Raji (cell line): ENCODE results near the gene MITD1.

Source experiments
- POLR2A ChIP-seq: IDR thresholded peaks from 2 replicates; pipeline ENCODE4 v1.6.1; 2011; ENCODE audit warnings: low read depth, low read length, control low read depth; ENCODE audit not compliant: insufficient read depth

The MITD1 gene

DNA sequence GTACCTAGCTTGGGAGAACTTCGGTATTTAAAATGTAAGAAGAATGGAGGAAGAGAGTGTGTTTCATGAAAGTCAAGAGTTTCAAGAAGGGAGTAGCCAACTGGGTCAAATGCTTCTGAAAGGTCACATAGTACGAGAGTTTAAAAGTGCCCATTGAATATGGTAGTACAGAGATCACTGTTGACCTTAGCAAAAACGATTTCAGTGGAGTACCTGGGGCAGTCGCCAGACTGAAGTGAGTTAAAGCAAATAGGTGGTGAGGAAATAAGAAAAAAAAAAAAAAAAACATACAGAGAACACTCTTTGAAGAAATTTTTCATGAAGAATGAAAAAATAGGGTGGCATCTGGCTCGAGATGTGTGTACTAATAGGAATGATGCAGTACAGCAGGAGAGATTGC is 14.6 kb downstream of the MITD1 start:
- no peak for TF ChIP-seq POLR2A

DNA sequence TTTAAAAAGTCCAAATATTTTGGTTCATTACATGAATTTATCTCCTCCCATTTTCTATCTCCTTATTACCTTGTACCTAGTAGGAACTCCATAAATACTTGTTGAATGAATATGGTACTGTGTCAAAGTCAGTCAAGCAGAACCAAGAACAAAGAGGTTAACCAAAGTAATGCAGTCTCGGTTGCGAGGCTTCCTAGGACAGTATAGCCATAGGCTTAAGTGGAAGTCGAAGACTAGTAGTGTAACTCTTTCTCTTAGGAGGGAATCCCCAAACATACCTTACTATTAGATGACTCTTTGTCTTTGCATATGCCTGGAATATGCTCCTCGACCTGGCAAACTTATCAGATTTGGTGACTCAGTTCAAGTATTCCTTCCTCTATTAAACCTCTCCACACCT is 21.3 kb downstream of the MITD1 start:
- no peak for TF ChIP-seq POLR2A

DNA sequence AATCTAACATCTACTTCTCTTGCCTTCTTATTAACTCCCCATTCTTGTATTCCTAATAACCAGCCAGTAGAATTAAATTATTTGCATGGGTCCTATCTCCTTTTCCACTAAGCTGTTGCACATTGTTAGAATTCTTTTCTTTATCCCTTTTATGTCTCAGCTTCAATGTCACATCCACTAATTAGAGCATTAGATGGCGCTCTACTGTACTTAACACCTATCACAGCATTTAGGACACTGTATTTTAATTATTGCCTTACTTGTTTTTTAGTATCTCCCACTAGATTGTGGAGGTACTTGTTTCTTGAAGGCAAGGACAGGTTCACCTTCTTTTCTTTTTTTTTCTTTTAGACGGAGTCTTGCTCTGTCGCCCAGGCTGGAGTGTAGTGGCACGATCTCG is 22.3 kb downstream of the MITD1 start:
- no peak for TF ChIP-seq POLR2A

DNA sequence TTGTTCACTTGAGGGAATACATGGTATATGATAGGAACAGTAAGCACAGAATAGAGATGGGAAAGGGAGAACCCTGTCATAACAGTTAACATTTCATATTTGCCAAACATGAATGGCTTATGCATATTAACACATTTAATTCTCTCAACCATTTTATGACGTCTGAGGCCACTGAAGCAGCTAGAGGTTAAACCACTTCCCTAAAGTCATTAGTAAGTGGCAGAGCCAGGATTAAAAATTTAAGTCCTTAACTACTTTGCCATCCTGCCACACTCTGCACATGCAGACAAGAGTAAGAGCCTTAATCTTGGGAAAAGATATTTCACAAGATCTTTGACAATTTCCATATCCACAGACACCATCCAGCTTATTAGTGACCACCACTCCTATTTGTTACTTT is 24.0 kb downstream of the MITD1 start:
- no peak for TF ChIP-seq POLR2A

DNA sequence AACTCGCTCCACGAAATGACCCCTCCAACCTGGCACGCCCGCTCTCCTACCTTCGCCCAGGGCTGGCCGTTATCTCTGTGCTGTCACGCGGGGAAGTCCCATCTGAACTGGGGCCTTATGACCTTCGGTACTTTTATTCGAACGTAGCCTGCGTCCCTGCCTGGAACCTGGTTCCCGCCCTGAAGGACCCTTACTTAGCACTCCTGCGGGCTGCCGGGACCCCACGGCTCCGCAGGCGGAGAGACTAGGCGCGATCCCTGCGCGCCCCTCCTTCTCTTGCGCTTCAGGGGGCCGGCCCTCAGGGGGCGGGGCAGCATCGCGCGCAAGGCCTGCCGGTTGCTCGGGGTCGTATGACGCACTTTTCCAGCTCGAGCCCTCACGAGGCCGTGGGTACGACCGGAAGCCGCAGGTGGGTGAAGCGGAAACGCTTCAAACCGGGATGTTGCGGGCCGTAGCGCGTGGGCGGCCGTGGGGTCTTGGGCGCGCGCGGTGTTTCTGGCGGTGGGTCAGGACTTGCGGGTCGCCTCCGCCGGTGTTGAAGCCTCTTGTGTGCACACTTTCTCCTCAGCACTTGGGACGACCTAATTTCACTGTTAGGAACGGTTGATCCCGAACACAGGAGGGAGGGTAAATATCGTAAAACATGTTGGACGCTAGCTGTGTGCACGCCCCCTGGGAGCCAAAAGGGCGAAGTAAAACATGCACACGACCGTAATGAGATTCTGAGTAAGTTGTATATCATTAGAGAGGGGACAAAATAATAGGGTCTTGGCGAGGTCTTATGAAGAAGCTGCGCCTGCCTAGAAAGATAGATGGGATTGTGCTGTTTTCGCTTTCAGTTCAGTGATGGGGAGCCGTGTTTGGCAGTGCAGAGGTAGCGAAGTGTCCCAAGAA is 26.0 kb downstream of the MITD1 start, which contains the start of the genes LIPT1 and TSGA10:
TSS of gene LIPT1 (plus strand) at position 325 of the 894 bp plus-strand sequence. CDS start 6,991 bp downstream, outside the sequence.
TSS of gene TSGA10 (minus strand) at position 300 of the 894 bp plus-strand sequence. CDS start 45,503 bp downstream, outside the sequence.
- peak; percentile 95 for TF ChIP-seq POLR2A

DNA sequence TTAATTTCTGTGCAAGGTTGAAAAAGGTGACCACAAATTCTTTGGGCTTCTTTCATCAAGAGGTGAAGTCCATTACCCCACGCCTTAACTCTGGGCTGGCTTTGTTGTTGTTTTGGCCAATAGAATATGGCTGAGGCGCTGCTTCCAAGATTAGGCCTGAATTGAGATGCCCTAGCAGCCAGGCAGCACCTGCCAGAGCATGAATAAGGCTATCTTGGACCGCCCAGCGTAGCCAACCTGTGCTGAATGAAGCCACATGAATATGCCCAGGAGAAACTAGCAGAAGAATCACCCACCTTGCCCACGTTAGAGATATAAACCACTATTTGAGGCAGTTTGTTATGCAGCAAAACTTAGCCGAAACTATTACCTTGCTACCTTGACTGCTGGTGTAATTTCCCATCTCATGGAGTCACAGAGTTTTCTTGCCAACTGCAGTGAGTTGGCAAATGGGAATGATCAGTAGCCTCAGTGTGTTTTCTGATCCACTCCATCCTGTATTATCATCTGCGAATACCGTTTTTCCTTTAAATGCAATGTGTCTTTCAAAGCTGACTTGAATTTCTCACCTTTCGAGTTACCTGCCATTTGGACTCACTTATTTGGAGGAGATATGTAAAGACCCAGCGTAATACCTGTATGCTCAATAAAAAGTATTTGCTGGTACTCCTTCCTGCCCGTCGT is 26.8 kb downstream of the MITD1 start:
- no peak for TF ChIP-seq POLR2A

DNA sequence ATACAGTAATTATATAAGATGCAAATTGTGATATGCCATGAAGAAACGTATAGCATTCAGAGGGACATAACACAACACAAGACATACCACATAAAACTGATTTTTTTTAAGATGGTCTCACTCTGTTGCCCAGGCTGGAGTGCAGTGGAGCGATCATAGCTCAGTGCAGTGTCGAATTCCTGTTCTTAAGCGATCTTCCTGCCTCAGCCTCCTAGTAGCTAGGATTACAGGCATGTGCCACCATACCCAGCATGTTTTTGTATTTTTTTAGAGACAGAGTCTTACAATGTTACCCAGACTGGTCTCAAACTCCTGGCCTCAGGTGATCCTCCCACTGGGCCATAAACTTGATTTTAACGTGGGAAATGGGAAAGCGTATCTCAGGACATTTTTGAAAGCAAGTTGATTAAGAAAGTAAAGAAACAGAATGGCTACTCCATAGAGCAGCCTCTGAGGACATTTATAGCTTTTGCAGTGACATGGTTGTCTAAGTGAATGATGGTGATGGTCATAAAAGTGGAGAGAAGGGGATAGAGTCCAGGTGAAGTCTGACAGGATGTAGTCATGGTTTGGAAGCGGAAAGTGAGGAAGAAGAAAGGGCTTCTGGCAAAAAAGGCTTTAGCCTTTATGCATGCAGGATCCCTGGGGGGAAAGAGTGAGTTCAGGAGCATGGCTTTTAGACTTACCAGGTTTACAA is 28.5 kb downstream of the MITD1 start:
- no peak for TF ChIP-seq POLR2A

DNA sequence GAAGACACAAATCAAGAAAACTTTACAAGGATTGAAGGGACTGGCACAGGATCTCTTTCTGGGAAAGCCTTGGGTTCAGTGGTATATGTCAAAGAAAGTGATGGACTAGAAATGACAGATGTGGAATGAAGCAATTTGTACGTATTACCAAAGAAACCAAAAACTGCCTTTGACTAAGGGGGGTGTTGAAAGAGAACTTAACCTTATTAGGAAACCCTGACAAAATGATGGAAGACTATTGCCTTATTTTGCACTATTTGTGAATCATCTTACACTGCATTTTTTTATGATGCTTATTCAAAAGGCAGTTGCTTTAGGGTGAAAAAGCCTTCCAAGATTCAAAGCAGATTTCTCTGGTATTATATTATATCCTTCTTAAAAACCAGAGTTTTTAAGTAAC is 30.2 kb downstream of the MITD1 start:
- TF ChIP-seq POLR2A, result no peak

DNA sequence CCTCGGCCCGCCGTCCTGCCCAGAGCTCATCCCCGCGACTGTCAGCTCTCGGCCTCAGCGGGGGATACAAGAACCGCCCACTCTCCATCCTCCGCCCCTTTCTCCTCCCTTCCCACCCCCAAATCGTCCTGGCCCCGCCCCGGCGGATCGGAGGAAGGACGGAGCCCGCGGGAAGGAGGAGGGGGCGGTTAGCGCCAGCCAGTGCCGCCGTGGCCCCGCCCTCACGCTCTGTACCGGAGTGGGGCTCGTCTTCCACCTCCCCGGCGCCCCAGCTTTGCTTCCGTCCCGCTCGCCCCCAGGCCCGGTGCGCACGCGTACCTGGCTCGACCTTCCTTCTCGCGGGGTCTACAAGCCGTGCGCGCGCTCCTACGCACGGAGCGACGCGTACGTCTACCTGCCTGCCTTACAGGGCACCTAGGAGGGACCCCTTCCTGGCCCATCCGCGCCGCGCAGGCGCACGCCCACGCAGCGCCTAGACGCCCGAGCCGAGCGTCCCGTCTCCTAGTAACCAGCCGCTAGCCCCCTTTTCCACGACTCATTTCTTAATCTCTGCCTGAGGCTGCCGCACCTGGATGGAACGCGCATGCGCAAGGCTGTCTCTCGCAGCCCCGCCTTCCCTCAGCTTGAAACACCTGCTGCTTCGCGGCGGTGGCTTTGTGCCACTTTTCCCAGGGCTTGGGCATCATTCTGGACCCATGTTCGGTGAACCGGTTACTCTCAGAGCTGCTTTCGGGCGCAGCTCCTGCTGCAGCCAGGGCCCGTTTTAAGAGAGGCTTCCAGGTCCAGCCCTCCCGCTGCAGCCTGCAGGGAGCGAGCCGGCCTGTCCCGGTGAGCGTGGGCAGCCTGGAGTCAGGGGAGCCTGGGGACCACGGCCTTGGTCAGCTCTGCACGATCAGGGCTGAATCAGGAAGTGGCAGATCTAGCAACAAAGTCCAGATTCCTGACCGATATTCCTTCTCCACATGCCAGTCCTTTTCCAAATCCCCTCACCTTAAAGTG is 39.4 kb downstream of the MITD1 start, which contains the start of gene C2orf15:
TSS of gene C2orf15 (plus strand) at position 598 of the 999 bp plus-strand sequence. CDS start 8,852 bp downstream, outside the sequence.
- peak; percentile 79 for TF ChIP-seq POLR2A

DNA sequence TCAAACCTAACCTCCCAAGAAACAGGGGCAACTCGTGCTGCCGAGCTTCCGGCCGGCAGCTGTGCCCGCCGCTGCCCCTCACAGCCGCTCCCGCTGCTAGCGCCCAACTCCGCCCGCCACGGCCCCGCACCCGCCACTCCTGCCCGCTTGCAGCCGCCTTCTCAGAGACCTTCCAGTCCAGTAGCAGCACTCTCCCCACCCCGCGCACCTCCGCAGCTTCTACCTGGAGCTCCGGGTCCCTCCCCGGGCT is 40.1 kb downstream of the MITD1 start:
- no peak; the same call in 1 of the 2 replicates for TF ChIP-seq POLR2A

DNA sequence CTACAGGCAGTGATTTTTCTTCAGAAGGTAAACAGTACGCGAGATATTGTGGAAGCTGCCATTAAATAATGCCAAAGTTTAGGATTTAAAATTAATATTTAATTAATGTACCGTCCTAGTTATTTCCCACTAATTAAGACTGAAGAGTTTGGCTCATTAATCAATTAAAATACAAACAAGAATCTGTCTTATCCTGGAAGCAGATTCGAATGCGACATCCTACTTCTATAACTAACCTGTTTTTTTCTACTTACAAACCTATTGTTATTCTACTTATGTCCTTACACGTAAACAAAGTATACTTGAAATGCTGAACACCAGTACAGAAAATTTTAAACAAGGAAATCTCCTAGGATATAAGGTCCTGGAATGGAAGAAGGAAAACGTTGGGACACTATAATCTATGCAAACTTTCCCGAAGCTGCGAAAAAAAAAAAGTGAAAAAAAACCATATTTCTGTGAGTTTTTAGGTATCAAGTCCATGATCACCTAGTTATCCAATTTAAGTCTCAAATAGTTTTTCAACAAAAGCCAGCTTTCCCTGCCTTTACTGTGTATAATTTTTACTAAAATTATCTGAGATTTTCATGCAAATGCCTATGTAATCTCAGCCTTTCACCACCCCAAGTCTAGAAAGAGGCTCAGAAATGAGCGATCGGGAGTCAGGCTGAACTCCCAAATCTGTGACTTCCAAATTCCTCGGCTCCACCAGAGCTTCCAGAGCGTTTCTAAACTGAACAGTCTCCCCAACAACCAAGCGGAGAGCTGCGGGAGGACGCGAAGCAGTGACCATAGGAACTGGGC is 40.6 kb downstream of the MITD1 start:
- no peak for TF ChIP-seq POLR2A

DNA sequence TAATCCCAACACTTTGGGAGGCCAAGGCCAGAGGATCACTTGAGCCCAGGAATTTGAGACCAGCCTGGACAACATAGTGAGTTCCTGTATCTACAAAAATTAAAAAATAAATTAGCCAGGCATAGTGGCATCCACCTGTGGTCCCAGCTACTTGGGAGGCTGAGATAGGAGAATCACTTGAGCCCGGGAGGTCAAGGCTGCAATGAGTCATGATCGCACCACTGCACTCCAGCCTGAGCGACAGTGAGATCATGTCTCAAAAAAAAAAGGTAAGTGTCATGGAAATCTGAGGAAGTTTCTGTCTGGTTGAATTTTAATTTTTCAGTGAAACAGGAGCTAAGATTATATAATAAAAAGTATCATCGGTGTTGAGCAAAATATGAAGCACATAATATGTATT is 41.9 kb downstream of the MITD1 start:
- TF ChIP-seq POLR2A, result no peak

DNA sequence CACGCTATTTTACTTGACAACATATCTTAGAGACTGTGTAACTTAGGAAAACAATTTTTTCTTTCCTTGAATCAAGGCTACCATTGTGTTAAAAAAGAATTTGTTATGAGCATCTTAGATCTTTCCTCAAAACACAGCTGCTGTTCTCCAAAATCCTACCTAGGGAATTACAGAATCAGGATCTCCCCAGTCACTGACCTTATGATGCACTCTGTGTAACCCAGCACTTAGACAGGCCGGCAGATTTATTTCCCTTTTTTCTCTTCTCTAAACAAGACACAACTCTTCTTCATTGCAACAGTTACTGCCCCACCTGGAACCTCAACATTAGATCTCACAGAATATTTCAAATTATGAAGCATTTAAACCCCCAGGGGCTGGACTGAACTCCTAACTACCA is 52.9 kb downstream of the MITD1 start:
- no peak for TF ChIP-seq POLR2A
